BLaER1 (cell line): ENCODE results near the gene SLC66A2.

Experiments
- H3K27ac ChIP-seq: shearing (Covaris generic); formaldehyde crosslinking; 2 replicates; pipeline ENCODE4 v1.8.1; 2022
- H3K27me3 ChIP-seq: shearing (Covaris generic); formaldehyde crosslinking; 2 replicates; pipeline ENCODE4 v1.8.1; 2022
- H3K36me3 ChIP-seq: shearing (Covaris generic); formaldehyde crosslinking; 2 replicates; pipeline ENCODE4 v1.8.1; 2022
- H3K4me1 ChIP-seq: shearing (Covaris generic); formaldehyde crosslinking; 2 replicates; pipeline ENCODE4 v1.8.1; 2022
- H3K4me2 ChIP-seq: shearing (Covaris generic); formaldehyde crosslinking; 2 replicates; pipeline ENCODE4 v1.8.1; 2022
- H3K4me3 ChIP-seq: shearing (Covaris generic); formaldehyde crosslinking; 2 replicates; pipeline ENCODE4 v1.8.1; 2022
- H3K9ac ChIP-seq: shearing (Covaris generic); formaldehyde crosslinking; 2 replicates; pipeline ENCODE4 v1.8.1; 2022
- H3K9me3 ChIP-seq: shearing (Covaris generic); formaldehyde crosslinking; 2 replicates; pipeline ENCODE4 v1.8.1; 2022
- H4K20me1 ChIP-seq: shearing (Covaris generic); formaldehyde crosslinking; 2 replicates; pipeline ENCODE4 v1.8.1; 2022
- Cebpa-rat ChIP-seq: shearing (Covaris generic); IDR thresholded peaks from 2 replicates; pipeline ENCODE4 v1.8.1; 2022

The SLC66A2 gene

GRCh38 chr18:79875531-79875919 lies 75.9 kb downstream of the SLC66A2 start:
- Histone ChIP-seq H3K9me3 (0 out of 2 replicates have a peak, but pooled peaks cover 3% of the 10 kb centered on the region), H3K9ac (no peak overlapping the region), H3K4me2 (no peak overlapping the region), H3K27me3 (no peaks in the 10 kb centered on the region), H3K4me1 (peaks cover 13% of the 10 kb centered on the region), H4K20me1 (no peaks in the 10 kb centered on the region), H3K4me3 (no peak overlapping the region), H3K27ac (no peak overlapping the region), H3K36me3 (no peaks in the 10 kb centered on the region)
- TF ChIP-seq Cebpa-rat = no peak

DNA sequence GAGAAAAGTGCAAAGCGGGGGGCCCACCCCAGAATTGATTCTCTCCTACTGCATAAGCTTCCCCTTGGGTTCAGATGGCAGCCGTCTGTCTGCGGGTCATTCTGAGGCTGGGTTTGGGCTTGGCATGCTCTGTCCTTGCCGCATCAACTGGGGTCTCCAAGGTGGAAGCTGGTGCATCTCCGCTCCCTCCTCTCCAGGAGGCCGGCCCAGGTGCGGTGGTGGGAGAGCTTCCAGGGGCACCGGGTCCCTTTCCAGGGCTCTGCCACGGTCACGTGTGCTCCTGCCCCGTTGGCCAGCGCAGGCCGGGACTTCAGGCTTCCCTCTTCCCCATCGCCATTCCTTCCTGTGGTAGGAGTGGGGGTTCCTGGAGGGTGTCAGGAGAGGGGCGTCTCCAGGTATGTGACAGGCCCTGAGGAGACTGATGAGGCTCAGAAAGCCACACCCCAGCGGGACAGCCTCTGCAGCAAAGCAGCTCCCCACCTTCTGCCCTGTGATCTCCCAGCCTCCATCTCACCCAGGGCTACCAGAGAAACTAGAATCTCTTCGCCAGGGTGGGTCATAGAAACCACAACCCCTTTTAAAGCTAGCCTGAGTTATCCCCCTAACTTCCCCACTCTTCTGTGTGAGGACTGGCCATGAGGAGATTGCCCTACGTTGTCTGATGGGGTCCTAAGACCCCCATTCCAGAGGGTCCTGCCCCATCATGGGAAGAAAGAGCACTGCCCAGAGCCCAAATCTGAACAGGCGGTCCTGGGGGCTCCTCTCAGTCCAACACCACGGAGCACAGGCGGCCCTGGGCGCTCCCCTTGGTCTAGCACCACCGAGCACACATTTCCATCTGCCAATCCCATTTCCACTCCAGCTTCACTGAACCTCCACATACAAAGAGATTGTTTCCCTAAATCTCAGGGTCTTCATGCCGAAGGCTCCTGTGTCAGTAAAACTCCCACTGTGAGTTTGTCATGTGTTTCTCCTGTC lies 76.6 kb downstream of the SLC66A2 start:
- Histone ChIP-seq H3K36me3 (no peaks in the 10 kb centered on the region), H3K4me2 (no peak overlapping the region), H3K27ac (no peak overlapping the region), H3K9me3 (0 out of 2 replicates have a peak, but pooled peaks cover 2% of the 10 kb centered on the region), H3K4me1 (peaks cover 20% of the 10 kb centered on the region), H4K20me1 (no peaks in the 10 kb centered on the region), H3K9ac (no peak overlapping the region), H3K4me3 (no peak overlapping the region), H3K27me3 (no peaks in the 10 kb centered on the region)
- TF ChIP-seq Cebpa-rat = no peak

DNA sequence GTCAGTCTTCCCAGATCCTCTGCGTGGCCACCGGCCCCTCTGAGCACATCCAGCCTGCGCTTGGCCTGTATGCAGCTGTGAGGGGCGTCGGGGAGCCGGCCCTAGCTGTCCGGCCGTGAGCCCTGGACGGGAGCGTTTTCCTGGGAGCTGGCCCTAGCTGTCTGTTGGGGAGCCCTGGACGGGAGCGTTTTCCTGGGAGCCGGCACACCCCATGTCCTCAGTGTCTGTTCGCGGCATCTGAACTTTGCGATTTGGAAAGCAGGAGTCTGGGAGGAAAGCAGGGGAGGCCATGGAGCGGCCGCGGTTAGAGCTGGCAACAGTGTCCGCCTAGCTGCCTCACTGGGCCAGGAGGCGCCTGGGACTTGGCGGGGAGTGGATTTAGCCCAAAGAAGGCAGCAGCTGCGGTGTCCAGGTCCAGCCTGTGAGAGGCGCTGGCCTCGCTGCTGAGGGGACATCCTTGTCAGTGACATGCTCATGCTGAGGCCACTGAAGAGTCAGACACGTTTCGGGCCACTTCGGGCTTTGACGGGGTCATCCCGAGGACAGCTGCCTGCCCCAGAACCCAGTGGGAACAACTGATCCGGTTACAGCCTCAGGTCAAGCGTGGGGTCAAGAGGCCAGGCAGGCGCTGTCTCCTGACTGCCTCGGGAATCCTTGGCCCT lies 77.9 kb downstream of the SLC66A2 start:
- Histone ChIP-seq H3K9me3 (no peaks in the 10 kb centered on the region), H3K4me1 (peaks cover 32% of the 10 kb centered on the region), H3K4me3 (no peak overlapping the region), H4K20me1 (no peaks in the 10 kb centered on the region), H3K9ac (no peak overlapping the region), H3K27ac (no peak overlapping the region), H3K36me3 (no peaks in the 10 kb centered on the region), H3K27me3 (no peaks in the 10 kb centered on the region), H3K4me2 (no peak overlapping the region)
- no peak for TF ChIP-seq Cebpa-rat

GRCh38 chr18:79872527-79873444 lies 78.7 kb downstream of the SLC66A2 start:
- H3K4me2 ChIP-seq = peak overlapping the region; percentile 42; the same call in 1 of the 2 replicates
- H3K27me3 ChIP-seq = no peaks in the 10 kb centered on the region
- H3K27ac ChIP-seq = no peak overlapping the region
- no peaks in the 10 kb centered on the region for H4K20me1 ChIP-seq
- H3K9ac ChIP-seq = no peak overlapping the region
- H3K4me1 ChIP-seq = peaks cover 33% of the 10 kb centered on the region
- no peak overlapping the region for H3K4me3 ChIP-seq
- no peak for TF ChIP-seq Cebpa-rat
- H3K36me3 ChIP-seq = no peaks in the 10 kb centered on the region
- no peaks in the 10 kb centered on the region for H3K9me3 ChIP-seq

- H3K36me3 ChIP-seq = no peaks in the 10 kb centered on the region
Measured at GRCh38 chr18:79871481-79872091, 79.9 kb downstream of the SLC66A2 start.

GRCh38 chr18:79871026-79871390 lies 80.4 kb downstream of the SLC66A2 start:
- Histone ChIP-seq H3K9me3 (no peaks in the 10 kb centered on the region), H3K9ac (no peak overlapping the region), H3K4me2 (no peak overlapping the region), H3K4me3 (no peak overlapping the region), H3K4me1 (peaks cover 33% of the 10 kb centered on the region), H3K27ac (no peak overlapping the region), H3K27me3 (no peaks in the 10 kb centered on the region), H4K20me1 (no peaks in the 10 kb centered on the region), H3K36me3 (no peaks in the 10 kb centered on the region)
- no peak for TF ChIP-seq Cebpa-rat

More at GRCh38 chr18:79871481-79872091, 79.9 kb downstream of the SLC66A2 start:
- no peaks in the 10 kb centered on the region for H3K27me3 ChIP-seq
- H4K20me1 ChIP-seq = no peaks in the 10 kb centered on the region
- H3K4me1 ChIP-seq = peaks cover 33% of the 10 kb centered on the region
- H3K27ac ChIP-seq = no peak overlapping the region
- no peaks in the 10 kb centered on the region for H3K9me3 ChIP-seq
- no peak overlapping the region for H3K4me3 ChIP-seq
- H3K9ac ChIP-seq = no peak overlapping the region
- TF ChIP-seq Cebpa-rat = no peak
- H3K4me2 ChIP-seq = no peak overlapping the region

- Histone ChIP-seq H3K36me3 (no peaks in the 10 kb centered on the region), H3K4me2 (peak overlapping the region; percentile 73), H3K9me3 (no peaks in the 10 kb centered on the region), H4K20me1 (no peaks in the 10 kb centered on the region), H3K9ac (no peak overlapping the region), H3K27me3 (no peaks in the 10 kb centered on the region), H3K4me3 (no peak overlapping the region), H3K27ac (no peak overlapping the region), H3K4me1 (peaks cover 33% of the 10 kb centered on the region)
- no peak for TF ChIP-seq Cebpa-rat
Measured at GRCh38 chr18:79870301-79871025, 81.0 kb downstream of the SLC66A2 start.

GRCh38 chr18:79869591-79870300 lies 81.7 kb downstream of the SLC66A2 start:
- H3K9ac ChIP-seq = no peak overlapping the region
- no peaks in the 10 kb centered on the region for H3K27me3 ChIP-seq
- H3K27ac ChIP-seq = no peak overlapping the region

More at GRCh38 chr18:79869591-79870300, 81.7 kb downstream of the SLC66A2 start:
- no peak overlapping the region for H3K4me3 ChIP-seq
- H3K4me2 ChIP-seq = peak overlapping the region; percentile 73
- TF ChIP-seq Cebpa-rat = no peak
- H4K20me1 ChIP-seq = no peaks in the 10 kb centered on the region
- peaks cover 33% of the 10 kb centered on the region for H3K4me1 ChIP-seq
- H3K36me3 ChIP-seq = no peaks in the 10 kb centered on the region
- no peaks in the 10 kb centered on the region for H3K9me3 ChIP-seq
